C4-2B (cell line): Measurements from ENCODE around the gene CRY1.

Experiments
- H3K27ac ChIP-seq: fragments of 450-650 bp; 2 replicates; pipeline ENCODE4 v1.5.1; 2017
- CTCF ChIP-seq: fragments of 450-650 bp; conservative IDR thresholded peaks from 2 replicates; pipeline ENCODE4 v1.5.1; 2017; ENCODE audit warnings: mild to moderate bottlenecking
- ZFX ChIP-seq: fragments of 450-650 bp; IDR thresholded peaks from 2 replicates; pipeline ENCODE4 v1.6.1; 2017

Gene CRY1

GRCh38 chr12:106975993-106976658, 117.2 kb downstream of the CRY1 start:
- TF ChIP-seq CTCF = no peak
- no peak for TF ChIP-seq ZFX
- H3K27ac ChIP-seq = no peak overlapping the region

GRCh38 chr12:106975098-106975497, 118.3 kb downstream of the CRY1 start:
- TF ChIP-seq ZFX (no peak), CTCF (no peak)
- no peak overlapping the region for H3K27ac ChIP-seq

GRCh38 chr12:106974511-106974910, 118.8 kb downstream of the CRY1 start:
- TF ChIP-seq CTCF = no peak
- no peak for TF ChIP-seq ZFX
- H3K27ac ChIP-seq = no peak overlapping the region

- H3K27ac ChIP-seq = no peak overlapping the region
- TF ChIP-seq CTCF (no peak), ZFX (no peak)
These were observed 119.8 kb downstream of the CRY1 start for GRCh38 chr12:106973545-106973944.

GRCh38 chr12:106971065-106971464, 122.3 kb downstream of the CRY1 start:
- H3K27ac ChIP-seq = no peak overlapping the region
- TF ChIP-seq CTCF = no peak
- no peak for TF ChIP-seq ZFX

GRCh38 chr12:106964526-106964925, 128.8 kb downstream of the CRY1 start:
- H3K27ac ChIP-seq = no peak overlapping the region
- TF ChIP-seq CTCF (no peak), ZFX (no peak)

GRCh38 chr12:106962286-106962685, 131.1 kb downstream of the CRY1 start:
- H3K27ac ChIP-seq = no peak overlapping the region
- TF ChIP-seq ZFX (no peak), CTCF (no peak)
